ENCODE data around the gene HPGDS.

- TF ChIP-seq, protein P1, sequence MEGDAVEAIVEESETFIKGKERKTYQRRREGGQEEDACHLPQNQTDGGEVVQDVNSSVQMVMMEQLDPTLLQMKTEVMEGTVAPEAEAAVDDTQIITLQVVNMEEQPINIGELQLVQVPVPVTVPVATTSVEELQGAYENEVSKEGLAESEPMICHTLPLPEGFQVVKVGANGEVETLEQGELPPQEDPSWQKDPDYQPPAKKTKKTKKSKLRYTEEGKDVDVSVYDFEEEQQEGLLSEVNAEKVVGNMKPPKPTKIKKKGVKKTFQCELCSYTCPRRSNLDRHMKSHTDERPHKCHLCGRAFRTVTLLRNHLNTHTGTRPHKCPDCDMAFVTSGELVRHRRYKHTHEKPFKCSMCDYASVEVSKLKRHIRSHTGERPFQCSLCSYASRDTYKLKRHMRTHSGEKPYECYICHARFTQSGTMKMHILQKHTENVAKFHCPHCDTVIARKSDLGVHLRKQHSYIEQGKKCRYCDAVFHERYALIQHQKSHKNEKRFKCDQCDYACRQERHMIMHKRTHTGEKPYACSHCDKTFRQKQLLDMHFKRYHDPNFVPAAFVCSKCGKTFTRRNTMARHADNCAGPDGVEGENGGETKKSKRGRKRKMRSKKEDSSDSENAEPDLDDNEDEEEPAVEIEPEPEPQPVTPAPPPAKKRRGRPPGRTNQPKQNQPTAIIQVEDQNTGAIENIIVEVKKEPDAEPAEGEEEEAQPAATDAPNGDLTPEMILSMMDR (IDR thresholded peaks at IDR 0.05; ENCODE audit: low read depth, low read length, poor library complexity, severe bottlenecking), result no peak
- TF ChIP-seq EZH2phosphoT487 (IDR thresholded peaks at IDR 0.05; ENCODE audit: borderline replicate concordance, low read length), result no peak
Measured at GRCh38 chr4:94325835-94326234, 16.8 kb downstream of the HPGDS start.
